Natural killer cell treated with Interleukin-12 subunit alpha and Interleukin-12 subunit beta and Interleukin-15 and Interleukin-18, amount 100 ng/mL, for 72 hours (primary cell): Measurements from ENCODE around the gene BBOX1. TPM values are rescaled to one million over a fixed set of nuclear protein-coding genes. Genes with fewer than 3 reads are reported as not detected.
"Not testable (repeated sequence)": the region's sequence is repeated elsewhere in the genome, so short reads cannot be mapped to it uniquely, and the experiment has no call there.

Source experiments
- ATAC-seq, 2 donors: fragments of 150-1000 bp; cut with Tn5 transposase in 1 of 2; sonication (Bioruptor Pico), chemical (Tn5 transposase) in 1 of 2; 2 replicates each; pipeline ENCODE4 v1.10.0; 2021
- DNase-seq: peaks from one replicate; pipeline ENCODE4 v3.0.0; 2022; ENCODE audit warnings: low spot score
- H3K27ac Mint-ChIP-seq, 2 donors: 1 replicate in 1 of 2; 2 replicates in 1 of 2; pipeline ENCODE4 v1.8.0; 2022; ENCODE audit warnings: mixed read lengths in 2 of 2, mild to moderate bottlenecking in 1 of 2, moderate library complexity in 1 of 2
- H3K27me3 Mint-ChIP-seq, 2 donors: 1 replicate in 1 of 2; 2 replicates in 1 of 2; pipeline ENCODE4 v1.8.0; 2022; ENCODE audit warnings: mixed read lengths in 2 of 2
- H3K36me3 Mint-ChIP-seq: one replicate; pipeline ENCODE4 v1.8.0; 2022; ENCODE audit warnings: mixed read lengths
- H3K4me1 Mint-ChIP-seq, 2 donors: 1 replicate in 1 of 2; 2 replicates in 1 of 2; pipeline ENCODE4 v1.8.0; 2022; ENCODE audit warnings: low read depth in 2 of 2, mixed read lengths in 2 of 2, mild to moderate bottlenecking in 1 of 2
- H3K4me3 Mint-ChIP-seq: one replicate; pipeline ENCODE4 v1.8.0; 2022; ENCODE audit warnings: mixed read lengths
- H3K9me3 Mint-ChIP-seq: 2 replicates; pipeline ENCODE4 v1.8.0; 2022; ENCODE audit warnings: mixed read lengths
- total RNA-seq, 2 donors: library from RNA; stranded (reverse); gene quantifications; one replicate each; pipeline ENCODE4 v1.2.3, GENCODE V29; 2022

The BBOX1 gene
- total RNA-seq, 2 donors from 2014 or later, result not detected

GRCh38 chr11:27111896-27112295 lies 71.3 kb downstream of the BBOX1 start:
- no peak for ATAC-seq
- H3K36me3 Mint-ChIP-seq, result no peaks in the 10 kb centered on the region

GRCh38 chr11:27112946-27113345 lies 72.3 kb downstream of the BBOX1 start:
- H3K27ac Mint-ChIP-seq, result no peak overlapping the region
- H3K4me3 Mint-ChIP-seq, result no peak overlapping the region
- no peaks in the 10 kb centered on the region for H3K4me1 Mint-ChIP-seq

More at GRCh38 chr11:27111896-27112295, 71.3 kb downstream of the BBOX1 start:
- Mint-ChIP-seq H3K4me1 (no peaks in the 10 kb centered on the region), H3K27me3 (no peaks in the 10 kb centered on the region), H3K27ac (no peak overlapping the region), H3K9me3 (peaks cover 21% of the 10 kb centered on the region), H3K4me3 (no peak overlapping the region)
- no peak for DNase-seq

DNA sequence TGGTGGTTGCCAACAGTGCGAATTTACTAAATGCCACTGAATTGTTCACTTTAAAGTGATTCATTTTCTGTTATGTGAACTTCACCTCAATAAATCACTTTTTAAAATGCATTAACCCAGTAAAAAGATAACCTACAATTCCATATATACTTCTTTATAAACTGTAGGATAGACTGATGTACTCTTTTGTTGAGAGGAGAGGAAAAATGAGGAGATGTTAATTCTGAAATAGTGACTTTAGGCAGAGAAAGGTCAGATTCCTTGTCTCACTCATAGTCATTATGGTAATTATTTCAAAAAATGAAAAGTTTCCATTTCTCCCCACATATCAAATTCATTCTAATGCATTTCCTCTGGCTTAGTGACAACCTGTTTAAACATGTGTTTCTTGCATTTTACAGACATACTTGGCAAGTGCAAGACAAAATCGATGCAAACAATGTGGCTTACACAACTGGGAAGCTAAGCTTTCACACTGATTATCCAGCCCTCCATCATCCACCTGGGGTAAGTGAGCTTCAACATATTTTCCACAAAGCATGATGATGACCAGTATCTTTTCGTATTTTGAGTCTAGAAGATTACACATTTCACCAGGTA lies 74.5 kb downstream of the BBOX1 start:
- Mint-ChIP-seq H3K9me3 (peaks cover 12% of the 10 kb centered on the region), H3K27ac (no peak overlapping the region), H3K36me3 (no peaks in the 10 kb centered on the region), H3K4me3 (no peak overlapping the region), H3K4me1 (no peaks in the 10 kb centered on the region), H3K27me3 (no peaks in the 10 kb centered on the region)
- DNase-seq, result no peak
- no peak for ATAC-seq

More at GRCh38 chr11:27112946-27113345, 72.3 kb downstream of the BBOX1 start:
- DNase-seq, result no peak
- peaks cover 20% of the 10 kb centered on the region for H3K9me3 Mint-ChIP-seq
- no peak for ATAC-seq
- H3K36me3 Mint-ChIP-seq, result no peaks in the 10 kb centered on the region
- no peaks in the 10 kb centered on the region for H3K27me3 Mint-ChIP-seq

DNA sequence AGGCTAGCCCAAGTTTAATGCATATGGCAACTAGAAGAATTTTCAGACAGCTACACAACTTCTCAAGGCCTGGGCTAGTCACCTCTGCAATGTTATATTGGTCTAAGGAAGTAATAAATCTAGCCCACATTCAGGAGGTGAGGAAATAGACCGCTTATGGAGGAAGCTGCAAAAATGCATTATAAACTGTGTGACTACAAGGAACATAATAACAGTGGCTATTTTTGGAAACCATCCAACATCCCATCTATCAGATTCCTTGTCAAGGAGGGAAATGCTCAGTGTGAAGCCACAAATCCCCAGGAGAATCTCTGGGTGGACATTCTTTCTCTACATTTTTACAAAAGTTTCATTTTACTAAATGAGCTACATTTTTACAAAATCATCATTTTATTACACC lies 76.1 kb downstream of the BBOX1 start:
- Mint-ChIP-seq H3K4me3 (no peak overlapping the region), H3K36me3 (no peaks in the 10 kb centered on the region), H3K27ac (no peak overlapping the region), H3K9me3 (peaks cover 11% of the 10 kb centered on the region), H3K4me1 (no peaks in the 10 kb centered on the region), H3K27me3 (no peaks in the 10 kb centered on the region)
- no peak for DNase-seq
- no peak for ATAC-seq

GRCh38 chr11:27118371-27118770 lies 77.8 kb downstream of the BBOX1 start:
- no peak for ATAC-seq
- H3K27ac Mint-ChIP-seq, result no peak overlapping the region
- no peak for DNase-seq
- no peak overlapping the region for H3K4me3 Mint-ChIP-seq
- H3K4me1 Mint-ChIP-seq, result no peaks in the 10 kb centered on the region
- no peaks in the 10 kb centered on the region for H3K27me3 Mint-ChIP-seq
- no peaks in the 10 kb centered on the region for H3K36me3 Mint-ChIP-seq
- H3K9me3 Mint-ChIP-seq, result peaks cover 14% of the 10 kb centered on the region

DNA sequence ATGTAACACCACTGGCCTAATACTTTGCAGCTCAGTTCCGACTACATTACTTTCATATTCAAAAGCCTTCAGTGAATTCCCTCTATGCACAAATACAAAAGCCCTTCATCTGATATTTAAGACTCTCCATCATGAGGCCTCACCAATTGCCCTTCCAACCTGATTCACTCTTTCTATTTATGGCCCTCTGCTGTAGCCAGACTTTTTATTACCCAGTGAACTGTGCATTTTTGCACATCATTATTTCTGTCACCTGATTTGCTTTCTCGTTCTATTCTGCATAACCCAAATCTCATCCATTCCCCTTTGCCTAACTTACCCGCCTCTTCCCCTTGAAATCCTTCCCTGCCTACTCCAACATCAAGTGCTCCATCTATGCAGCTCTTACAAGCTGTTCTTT lies 78.3 kb downstream of the BBOX1 start:
- H3K9me3 Mint-ChIP-seq, result peaks cover 14% of the 10 kb centered on the region
- H3K4me1 Mint-ChIP-seq, result no peaks in the 10 kb centered on the region
- H3K4me3 Mint-ChIP-seq, result no peak overlapping the region
- DNase-seq (no peak), ATAC-seq (no peak)
- H3K27me3 Mint-ChIP-seq, result no peaks in the 10 kb centered on the region
- H3K36me3 Mint-ChIP-seq, result no peaks in the 10 kb centered on the region
- H3K27ac Mint-ChIP-seq, result no peak overlapping the region

DNA sequence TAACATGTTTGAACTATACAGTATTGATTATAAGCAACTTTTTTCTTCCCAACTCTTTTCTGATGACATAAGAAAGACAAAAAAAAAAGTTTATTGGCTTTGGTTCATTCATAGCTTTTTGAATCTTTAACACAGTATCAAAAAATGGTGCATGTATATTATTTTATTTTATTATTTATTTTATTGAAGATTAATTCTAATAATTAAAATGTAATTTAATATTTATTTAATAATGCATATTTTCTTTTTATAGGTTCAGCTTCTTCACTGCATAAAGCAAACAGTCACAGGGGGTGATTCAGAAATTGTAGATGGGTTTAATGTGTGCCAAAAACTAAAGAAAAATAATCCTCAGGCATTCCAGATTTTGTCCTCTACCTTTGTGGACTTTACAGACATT lies 78.8 kb downstream of the BBOX1 start:
- no peaks in the 10 kb centered on the region for H3K27me3 Mint-ChIP-seq
- peaks cover 14% of the 10 kb centered on the region for H3K9me3 Mint-ChIP-seq
- H3K4me3 Mint-ChIP-seq, result no peak overlapping the region
- DNase-seq, result no peak
- no peak overlapping the region for H3K27ac Mint-ChIP-seq
- no peaks in the 10 kb centered on the region for H3K36me3 Mint-ChIP-seq
- no peaks in the 10 kb centered on the region for H3K4me1 Mint-ChIP-seq
- ATAC-seq, result no peak

GRCh38 chr11:27120211-27120610 lies 79.6 kb downstream of the BBOX1 start:
- no peak overlapping the region for H3K4me3 Mint-ChIP-seq
- H3K9me3 Mint-ChIP-seq, result peaks cover 14% of the 10 kb centered on the region
- H3K36me3 Mint-ChIP-seq, result no peaks in the 10 kb centered on the region
- H3K4me1 Mint-ChIP-seq, result no peaks in the 10 kb centered on the region
- H3K27me3 Mint-ChIP-seq, result no peaks in the 10 kb centered on the region
- ATAC-seq (no peak), DNase-seq (no peak)
- no peak overlapping the region for H3K27ac Mint-ChIP-seq

GRCh38 chr11:27122001-27122400 lies 81.4 kb downstream of the BBOX1 start:
- no peaks in the 10 kb centered on the region for H3K36me3 Mint-ChIP-seq
- no peak overlapping the region for H3K4me3 Mint-ChIP-seq
- ATAC-seq (no peak), DNase-seq (no peak)
- H3K9me3 Mint-ChIP-seq, result peaks cover 11% of the 10 kb centered on the region
- no peaks in the 10 kb centered on the region for H3K27me3 Mint-ChIP-seq
- no peaks in the 10 kb centered on the region for H3K4me1 Mint-ChIP-seq
- H3K27ac Mint-ChIP-seq, result no peak overlapping the region

DNA sequence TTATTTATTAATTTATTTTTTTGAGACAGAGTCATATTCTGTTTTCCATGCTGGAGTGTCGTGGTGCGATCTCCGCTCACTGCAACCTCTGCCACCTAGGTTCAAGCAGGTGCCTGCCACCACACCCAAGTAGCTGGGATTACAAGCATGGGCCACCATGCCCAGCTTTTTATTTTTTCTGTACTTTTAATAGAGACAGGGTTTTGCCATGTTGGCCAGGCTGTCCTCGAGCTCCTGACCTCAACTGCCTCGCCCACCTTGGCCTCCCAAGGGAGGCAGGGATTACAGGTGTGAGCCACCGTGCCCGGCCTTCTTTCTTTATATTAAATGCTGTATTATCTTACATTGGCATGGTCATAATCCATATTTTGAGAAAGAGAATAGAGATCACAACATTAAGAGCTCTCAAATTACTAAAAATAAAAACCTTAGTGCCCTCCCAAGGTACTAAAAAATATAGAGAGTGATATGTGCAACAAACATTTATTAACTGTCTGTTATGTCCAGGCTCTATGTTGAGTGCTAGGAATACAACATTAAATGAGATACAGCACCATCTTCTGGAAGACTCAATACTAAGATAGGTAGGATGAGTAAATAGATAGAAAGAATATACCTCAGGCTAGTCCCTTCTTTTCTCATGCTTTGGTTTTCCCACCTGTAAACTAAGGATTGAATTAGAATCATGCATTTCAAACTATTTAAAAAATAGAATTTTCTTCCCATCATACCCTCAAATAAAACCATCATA lies 84.1 kb downstream of the BBOX1 start:
- no peak overlapping the region for H3K4me3 Mint-ChIP-seq
- ATAC-seq, result no peak
- no peak overlapping the region for H3K27ac Mint-ChIP-seq
- peaks cover 14% of the 10 kb centered on the region for H3K9me3 Mint-ChIP-seq
- peaks cover 4% of the 10 kb centered on the region for H3K36me3 Mint-ChIP-seq
- H3K27me3 Mint-ChIP-seq, result no peaks in the 10 kb centered on the region
- no peak for DNase-seq
- no peaks in the 10 kb centered on the region for H3K4me1 Mint-ChIP-seq

- H3K27me3 Mint-ChIP-seq, result no peaks in the 10 kb centered on the region
- no peak overlapping the region for H3K27ac Mint-ChIP-seq
- no peak for DNase-seq
- peaks cover 15% of the 10 kb centered on the region for H3K9me3 Mint-ChIP-seq
- H3K36me3 Mint-ChIP-seq, result peaks cover 4% of the 10 kb centered on the region
- no peaks in the 10 kb centered on the region for H3K4me1 Mint-ChIP-seq
- no peak for ATAC-seq
- no peak overlapping the region for H3K4me3 Mint-ChIP-seq
Measured at GRCh38 chr11:27129686-27130085, 89.1 kb downstream of the BBOX1 start.

- DNase-seq, result no peak
- Mint-ChIP-seq H3K27me3 (no peaks in the 10 kb centered on the region), H3K9me3 (peaks cover 21% of the 10 kb centered on the region), H3K27ac (no peak overlapping the region), H3K36me3 (peaks cover 4% of the 10 kb centered on the region), H3K4me3 (no peak overlapping the region), H3K4me1 (no peaks in the 10 kb centered on the region)
- no peak for ATAC-seq
Measured at GRCh38 chr11:27130806-27131205, 90.2 kb downstream of the BBOX1 start.

DNA sequence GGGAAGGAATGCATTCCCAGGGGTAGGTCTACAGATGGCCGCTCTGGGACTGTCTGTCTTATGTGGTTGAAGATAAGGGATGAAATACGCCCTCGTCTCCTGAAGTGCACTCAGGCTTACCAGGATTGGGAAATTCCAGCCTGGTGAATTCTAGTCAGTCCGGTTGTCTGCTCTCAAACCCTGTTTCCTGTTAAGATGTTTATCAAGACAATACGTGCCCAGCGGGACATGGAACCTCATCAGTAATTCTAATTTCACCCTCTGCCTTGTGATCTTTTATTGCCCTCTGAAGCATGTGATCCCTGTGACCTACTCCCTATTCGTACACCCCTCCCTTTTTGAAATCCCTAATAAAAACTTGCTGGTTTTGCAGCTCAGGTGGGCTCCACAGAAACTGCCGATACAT lies 95.3 kb downstream of the BBOX1 start:
- not testable (repeated sequence) for H3K27ac Mint-ChIP-seq, DNase-seq, H3K36me3 Mint-ChIP-seq, ATAC-seq, H3K4me1 Mint-ChIP-seq, H3K27me3 Mint-ChIP-seq, H3K4me3 Mint-ChIP-seq
- H3K9me3 Mint-ChIP-seq, result peaks cover 16% of the 10 kb centered on the region

- DNase-seq (no peak), ATAC-seq (no peak)
- peaks cover 15% of the 10 kb centered on the region for H3K9me3 Mint-ChIP-seq
- H3K4me3 Mint-ChIP-seq, result no peak overlapping the region
- H3K4me1 Mint-ChIP-seq, result no peaks in the 10 kb centered on the region
- H3K36me3 Mint-ChIP-seq, result peaks cover 19% of the 10 kb centered on the region
- H3K27me3 Mint-ChIP-seq, result no peaks in the 10 kb centered on the region
- no peak overlapping the region for H3K27ac Mint-ChIP-seq
Measured at GRCh38 chr11:27138716-27139115, 98.1 kb downstream of the BBOX1 start.
